Measurements from ENCODE around the gene CGB1.

The CGB1 gene

GRCh38 chr19:48991011-48991609 is 45.6 kb downstream of the CGB1 start:
- TF ChIP-seq, protein P1, sequence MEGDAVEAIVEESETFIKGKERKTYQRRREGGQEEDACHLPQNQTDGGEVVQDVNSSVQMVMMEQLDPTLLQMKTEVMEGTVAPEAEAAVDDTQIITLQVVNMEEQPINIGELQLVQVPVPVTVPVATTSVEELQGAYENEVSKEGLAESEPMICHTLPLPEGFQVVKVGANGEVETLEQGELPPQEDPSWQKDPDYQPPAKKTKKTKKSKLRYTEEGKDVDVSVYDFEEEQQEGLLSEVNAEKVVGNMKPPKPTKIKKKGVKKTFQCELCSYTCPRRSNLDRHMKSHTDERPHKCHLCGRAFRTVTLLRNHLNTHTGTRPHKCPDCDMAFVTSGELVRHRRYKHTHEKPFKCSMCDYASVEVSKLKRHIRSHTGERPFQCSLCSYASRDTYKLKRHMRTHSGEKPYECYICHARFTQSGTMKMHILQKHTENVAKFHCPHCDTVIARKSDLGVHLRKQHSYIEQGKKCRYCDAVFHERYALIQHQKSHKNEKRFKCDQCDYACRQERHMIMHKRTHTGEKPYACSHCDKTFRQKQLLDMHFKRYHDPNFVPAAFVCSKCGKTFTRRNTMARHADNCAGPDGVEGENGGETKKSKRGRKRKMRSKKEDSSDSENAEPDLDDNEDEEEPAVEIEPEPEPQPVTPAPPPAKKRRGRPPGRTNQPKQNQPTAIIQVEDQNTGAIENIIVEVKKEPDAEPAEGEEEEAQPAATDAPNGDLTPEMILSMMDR (IDR thresholded peaks at IDR 0.05): no peak
- Histone ChIP-seq H3K36me3 (peaks cover 45% of the 10 kb centered on the region), H3K27me3 (no peaks in the 10 kb centered on the region), H3K4me3 (ENCODE audit: low read depth in 1 of 2, low read length in 1 of 2) (no peak overlapping the region), H3K27ac (peak overlapping the region; percentile 90), H3K9me3 (no peaks in the 10 kb centered on the region), H3K4me1 (ENCODE audit: control insufficient read depth in 1 of 2, insufficient read depth in 1 of 2, low read depth in 1 of 2, low read length in 1 of 2) (peaks cover 39 to 40% of the 10 kb centered on the region in 2 experiments)

DNA sequence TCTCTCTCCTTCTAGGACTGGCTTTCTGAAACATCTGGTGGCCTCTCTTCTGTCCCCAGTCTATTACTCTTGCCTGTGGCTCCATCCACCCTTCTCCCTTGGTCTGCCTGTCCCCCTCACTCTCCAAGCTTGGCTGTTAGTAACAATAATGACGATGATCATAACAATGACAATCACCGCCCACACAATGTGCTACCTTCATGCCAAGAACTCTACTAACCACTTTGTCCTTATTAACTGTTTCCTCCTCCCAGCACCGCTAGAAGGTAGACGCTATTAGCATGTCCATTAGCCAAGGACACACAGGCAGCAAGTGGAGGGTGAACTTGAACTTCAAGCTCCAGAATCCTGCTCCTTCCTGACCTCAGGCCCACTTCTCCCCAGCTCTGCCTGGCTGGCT is 46.3 kb downstream of the CGB1 start:
- H3K4me3 ChIP-seq (ENCODE audit: low read depth in 1 of 2, low read length in 1 of 2): no peak overlapping the region
- peaks cover 52% of the 10 kb centered on the region for H3K36me3 ChIP-seq
- no peaks in the 10 kb centered on the region for H3K27me3 ChIP-seq
- H3K9me3 ChIP-seq: no peaks in the 10 kb centered on the region
- TF ChIP-seq, protein P1 (IDR thresholded peaks at IDR 0.05): no peak
- H3K27ac ChIP-seq: peak overlapping the region; percentile 1
- H3K4me1 ChIP-seq (ENCODE audit: control insufficient read depth in 1 of 2, insufficient read depth in 1 of 2, low read depth in 1 of 2, low read length in 1 of 2): peaks cover 39 to 40% of the 10 kb centered on the region in 2 experiments

DNA sequence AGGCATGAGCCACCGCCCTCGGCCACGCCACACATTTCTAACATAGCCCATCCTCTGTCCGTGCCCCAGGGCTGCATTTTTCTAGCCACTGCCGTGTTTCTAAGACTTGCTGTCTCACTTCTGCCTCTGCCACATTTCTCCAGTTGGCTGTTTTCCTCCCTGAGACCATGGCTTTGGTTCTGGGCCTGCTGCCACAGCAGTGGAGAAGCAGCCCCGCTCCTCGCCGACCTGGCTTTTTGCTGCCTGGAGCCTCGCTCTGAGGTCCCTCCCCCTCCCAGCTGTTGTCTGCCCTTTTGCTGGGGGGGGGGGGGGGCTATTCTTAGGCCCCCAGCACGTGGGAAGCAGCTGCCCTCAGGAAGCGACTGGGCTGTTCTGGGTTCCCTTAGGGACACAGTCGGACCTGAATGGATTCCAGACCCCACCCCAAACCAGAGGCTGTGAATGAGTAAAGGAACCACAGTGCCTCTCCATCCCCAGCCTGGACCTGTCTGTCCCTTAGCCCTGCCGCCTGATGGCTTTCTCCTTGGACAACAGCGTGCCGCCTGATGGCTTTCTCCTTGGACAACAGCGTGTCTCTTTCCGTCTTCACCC is 46.9 kb downstream of the CGB1 start:
- H3K4me1 ChIP-seq (ENCODE audit: control insufficient read depth in 1 of 2, insufficient read depth in 1 of 2, low read depth in 1 of 2, low read length in 1 of 2): peaks cover 34 to 36% of the 10 kb centered on the region in 2 experiments
- H3K27ac ChIP-seq: no peak overlapping the region
- no peaks in the 10 kb centered on the region for H3K27me3 ChIP-seq
- peaks cover 58% of the 10 kb centered on the region for H3K36me3 ChIP-seq
- no peaks in the 10 kb centered on the region for H3K9me3 ChIP-seq
- H3K4me3 ChIP-seq (ENCODE audit: low read depth in 1 of 2, low read length in 1 of 2): no peak overlapping the region
- TF ChIP-seq, protein P1 (IDR thresholded peaks at IDR 0.05): no peak

DNA sequence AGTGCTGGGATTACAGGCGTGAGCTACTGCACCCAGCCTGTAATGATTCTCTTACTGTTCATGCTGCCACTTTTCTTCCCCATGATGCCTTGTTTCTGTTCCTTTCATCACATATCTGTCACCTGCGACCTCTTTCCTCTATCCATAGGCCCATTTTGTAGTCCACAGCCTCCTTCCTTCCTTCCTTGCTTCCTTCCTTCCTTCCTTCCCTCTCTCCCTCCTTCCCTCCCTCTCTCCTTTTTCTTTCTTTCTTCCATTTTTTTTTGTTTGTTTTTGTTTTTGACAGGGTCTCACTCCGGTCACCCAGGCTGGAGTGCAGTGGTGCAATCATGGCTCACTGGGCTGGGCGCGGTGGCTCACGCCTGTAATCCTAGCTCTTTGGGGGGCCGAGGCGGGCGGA is 47.8 kb downstream of the CGB1 start:
- Histone ChIP-seq H3K27me3 (no peaks in the 10 kb centered on the region), H3K4me3 (ENCODE audit: low read depth in 1 of 2, low read length in 1 of 2) (no peak overlapping the region), H3K9me3 (no peaks in the 10 kb centered on the region), H3K27ac (no peak overlapping the region), H3K36me3 (peaks cover 67% of the 10 kb centered on the region), H3K4me1 (ENCODE audit: control insufficient read depth in 1 of 2, insufficient read depth in 1 of 2, low read depth in 1 of 2, low read length in 1 of 2) (peaks cover 25 to 27% of the 10 kb centered on the region in 2 experiments)
- TF ChIP-seq, protein P1 (IDR thresholded peaks at IDR 0.05): no peak

DNA sequence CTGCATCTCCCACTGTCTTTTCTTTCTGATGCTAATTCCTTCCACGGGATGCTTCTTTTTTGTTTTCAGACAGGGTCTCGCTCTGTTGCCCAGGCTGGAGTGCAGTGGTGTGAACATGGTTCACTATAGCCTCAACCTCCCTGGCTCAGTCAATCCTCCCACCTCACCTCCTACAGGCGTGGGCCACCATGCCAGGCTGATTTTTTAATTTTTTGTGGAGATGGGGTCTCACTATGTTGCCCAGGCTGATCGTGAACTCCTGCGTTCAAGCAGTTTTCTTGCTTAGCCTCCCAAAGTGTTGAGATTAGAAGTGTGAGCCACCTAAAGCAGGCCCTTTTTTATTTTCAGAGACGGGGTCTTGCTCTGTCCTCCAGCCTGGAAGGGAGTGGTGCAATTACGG is 48.4 kb downstream of the CGB1 start:
- Histone ChIP-seq H3K27ac (no peak overlapping the region), H3K36me3 (peaks cover 73% of the 10 kb centered on the region), H3K4me1 (ENCODE audit: control insufficient read depth in 1 of 2, insufficient read depth in 1 of 2, low read depth in 1 of 2, low read length in 1 of 2) (peaks cover 23 to 24% of the 10 kb centered on the region in 2 experiments), H3K4me3 (ENCODE audit: low read depth in 1 of 2, low read length in 1 of 2) (no peak overlapping the region), H3K27me3 (no peaks in the 10 kb centered on the region), H3K9me3 (no peaks in the 10 kb centered on the region)
- TF ChIP-seq, protein P1 (IDR thresholded peaks at IDR 0.05): no peak

All from neutrophil (primary cell).